ENCODE measurements around the gene KMT2B. TPM values are rescaled to one million over a fixed set of nuclear protein-coding genes. Genes with fewer than 3 reads are reported as not detected.

The KMT2B gene
- total and polyA plus RNA-seq, 2 donors (not counting 1 experiment from before 2014, with no cell fraction given): 85.6 to 96.9 TPM

GRCh38 chr19:35784503-35785338 is 66.9 kb downstream of the KMT2B start:
- no peak overlapping the region for H3K4me3 ChIP-seq (ENCODE audit: control extremely low read depth in 1 of 5, extremely low read depth in 1 of 5, insufficient read depth in 1 of 5, low read depth in 2 of 5, low read length in 4 of 5)
- Mint-ChIP-seq H3K4me3 (no peak overlapping the region), H3K4me1 (no peaks in the 10 kb centered on the region), H3K27ac (no peak overlapping the region), H3K9me3 (ENCODE audit: insufficient read depth) (no peaks in the 10 kb centered on the region), H3K27me3 (no peaks in the 10 kb centered on the region)
- no peaks in the 10 kb centered on the region for H3K9me3 ChIP-seq (ENCODE audit: control extremely low read depth in 1 of 3, control insufficient read depth in 2 of 3, insufficient read depth in 1 of 3, low read length in 2 of 3)
- intact Hi-C loops (cut with micrococcal nuclease): no loop called here
- no peak overlapping the region for H3K4me2 ChIP-seq (replicated peaks; ENCODE audit: low read depth, low read length, poor library complexity, severe bottlenecking)
- ChIA-PET POLR2A (interaction anchor here (0.5 to 0.6 kb wide), 2 partner anchors 294 to 351 kb away, joined by 3 to 9 read pairs; no protein-coding TSS in a partner anchor), CTCF (no interaction called here)
- no peaks in the 10 kb centered on the region for H4K20me1 ChIP-seq (ENCODE audit: control insufficient read depth, insufficient read depth, low read length, poor library complexity, severe bottlenecking)
- ATAC-seq (ENCODE audit: low read depth) (no peak), DNase-seq (no peak)
- H3K27me3 ChIP-seq (replicated peaks in 1 of 4; ENCODE audit: control extremely low read depth in 1 of 4, control insufficient read depth in 3 of 4, insufficient read depth in 4 of 4, low read length in 3 of 4): no peaks in the 10 kb centered on the region
- no peak overlapping the region for H3K27ac ChIP-seq (ENCODE audit: low read length in 2 of 2)
- TF ChIP-seq CTCF (IDR thresholded peaks at IDR 0.05): no peak
- no peak for TF ChIP-seq EZH2 (IDR thresholded peaks at IDR 0.05; ENCODE audit: borderline replicate concordance, insufficient read depth, low read depth, low read length, poor library complexity, severe bottlenecking)
- no peaks in the 10 kb centered on the region for H3K4me1 ChIP-seq (ENCODE audit: control insufficient read depth in 2 of 2, insufficient read depth in 2 of 2, low read length in 2 of 2)
- H3K9ac ChIP-seq (ENCODE audit: low read length): no peak overlapping the region
- H3K79me2 ChIP-seq (ENCODE audit: control insufficient read depth, insufficient read depth, low read length): no peaks in the 10 kb centered on the region
- H3K36me3 ChIP-seq (replicated peaks in 1 of 2; ENCODE audit: control extremely low read depth in 1 of 2, control insufficient read depth in 1 of 2, extremely low read depth in 1 of 2, insufficient read depth in 2 of 2, low read length in 1 of 2): peaks cover 0 to 5% of the 10 kb centered on the region in 2 experiments
- no peak overlapping the region for H2AFZ ChIP-seq (ENCODE audit: insufficient read depth, low read depth, low read length, poor library complexity, severe bottlenecking)
- 96% methylated on average over 41 of the region's 45 CpGs for WGBS (ENCODE audit: insufficient coverage)

- no peak overlapping the region for H3K4me2 ChIP-seq (replicated peaks; ENCODE audit: low read depth, low read length, poor library complexity, severe bottlenecking)
- H3K9me3 Mint-ChIP-seq (ENCODE audit: insufficient read depth): no peaks in the 10 kb centered on the region
These were observed 67.5 kb downstream of the KMT2B start for GRCh38 chr19:35785339-35785627.

More at GRCh38 chr19:35785339-35785627, 67.5 kb downstream of the KMT2B start:
- Histone ChIP-seq H3K9me3 (ENCODE audit: control extremely low read depth in 1 of 3, control insufficient read depth in 2 of 3, insufficient read depth in 1 of 3, low read length in 2 of 3) (no peaks in the 10 kb centered on the region), H3K27me3 (replicated peaks in 1 of 4; ENCODE audit: control extremely low read depth in 1 of 4, control insufficient read depth in 3 of 4, insufficient read depth in 4 of 4, low read length in 3 of 4) (no peaks in the 10 kb centered on the region), H3K4me3 (ENCODE audit: control extremely low read depth in 1 of 5, extremely low read depth in 1 of 5, insufficient read depth in 1 of 5, low read depth in 2 of 5, low read length in 4 of 5) (no peak overlapping the region), H3K4me1 (ENCODE audit: control insufficient read depth in 2 of 2, insufficient read depth in 2 of 2, low read length in 2 of 2) (no peaks in the 10 kb centered on the region), H3K27ac (ENCODE audit: low read length in 2 of 2) (no peak overlapping the region), H3K36me3 (replicated peaks in 1 of 2; ENCODE audit: control extremely low read depth in 1 of 2, control insufficient read depth in 1 of 2, extremely low read depth in 1 of 2, insufficient read depth in 2 of 2, low read length in 1 of 2) (peaks cover 0 to 3% of the 10 kb centered on the region in 2 experiments), H3K79me2 (ENCODE audit: control insufficient read depth, insufficient read depth, low read length) (no peaks in the 10 kb centered on the region), H2AFZ (ENCODE audit: insufficient read depth, low read depth, low read length, poor library complexity, severe bottlenecking) (no peak overlapping the region), H4K20me1 (ENCODE audit: control insufficient read depth, insufficient read depth, low read length, poor library complexity, severe bottlenecking) (no peaks in the 10 kb centered on the region), H3K9ac (ENCODE audit: low read length) (no peak overlapping the region)
- POLR2A ChIA-PET: no interaction called here
- H3K4me3 Mint-ChIP-seq: no peak overlapping the region
- DNase-seq (no peak), ATAC-seq (ENCODE audit: low read depth) (no peak)
- CTCF ChIA-PET: no interaction called here
- H3K27me3 Mint-ChIP-seq: no peaks in the 10 kb centered on the region
- H3K4me1 Mint-ChIP-seq: no peaks in the 10 kb centered on the region
- TF ChIP-seq CTCF (IDR thresholded peaks at IDR 0.05) (no peak), EZH2 (IDR thresholded peaks at IDR 0.05; ENCODE audit: borderline replicate concordance, insufficient read depth, low read depth, low read length, poor library complexity, severe bottlenecking) (no peak)
- no peak overlapping the region for H3K27ac Mint-ChIP-seq
- intact Hi-C loops (cut with micrococcal nuclease): no loop called here
- WGBS (ENCODE audit: insufficient coverage): 97% methylated on average over 9 of the region's 10 CpGs
